HG02885 (cell line): ENCODE results near the gene FAHD2A.
A peak's percentile ranks its signal among the peaks of the same experiment; 100 is the strongest.
"Not testable (repeated sequence)": the region's sequence is repeated elsewhere in the genome, so short reads cannot be mapped to it uniquely, and the experiment has no call there.

Source experiments
- ATAC-seq: cut with Tn5 transposase; IDR thresholded peaks from one replicate; pipeline ENCODE4 v1.9.1; 2021; ENCODE audit warnings: mild to moderate bottlenecking; ENCODE audit not compliant: unreplicated experiment, poor library complexity

The FAHD2A gene

GRCh38 chr2:95402370-95403203, at the start of gene FAHD2A:
Gene FAHD2A (plus strand): TSS chr2:95402708. CDS start chr2:95405559, 2,851 bp downstream.
- peak; percentile 96 for ATAC-seq

GRCh38 chr2:95353055-95353575, 49.4 kb upstream of the FAHD2A start:
- ATAC-seq: no peak

GRCh38 chr2:95353613-95354468, 48.7 kb upstream of the FAHD2A start:
- ATAC-seq: no peak

- ATAC-seq: no peak
Measured at GRCh38 chr2:95354469-95354901, 48.0 kb upstream of the FAHD2A start.

GRCh38 chr2:95354925-95355324, 47.6 kb upstream of the FAHD2A start:
- no peak for ATAC-seq

- not testable (repeated sequence) for ATAC-seq
Measured at GRCh38 chr2:95355486-95355885, 47.0 kb upstream of the FAHD2A start.

- ATAC-seq: no peak
Measured at GRCh38 chr2:95356821-95357700, 45.4 kb upstream of the FAHD2A start.

- no peak for ATAC-seq
Measured at GRCh38 chr2:95357717-95358280, 44.7 kb upstream of the FAHD2A start.

- ATAC-seq: no peak
Measured at GRCh38 chr2:95359031-95359430, 43.5 kb upstream of the FAHD2A start.

GRCh38 chr2:95359501-95359930, 43.0 kb upstream of the FAHD2A start:
- no peak for ATAC-seq

GRCh38 chr2:95361216-95361980, 41.1 kb upstream of the FAHD2A start:
- no peak for ATAC-seq

- ATAC-seq: no peak
Measured at GRCh38 chr2:95362486-95362885, 40.0 kb upstream of the FAHD2A start.

GRCh38 chr2:95366514-95366913, 36.0 kb upstream of the FAHD2A start:
- ATAC-seq: no peak

GRCh38 chr2:95372216-95372829, 30.2 kb upstream of the FAHD2A start:
- no peak for ATAC-seq

- no peak for ATAC-seq
Measured at GRCh38 chr2:95372845-95373244, 29.7 kb upstream of the FAHD2A start.

GRCh38 chr2:95374029-95374428, 28.5 kb upstream of the FAHD2A start:
- no peak for ATAC-seq

- ATAC-seq: no peak
Measured at GRCh38 chr2:95374451-95374920, 28.0 kb upstream of the FAHD2A start.

GRCh38 chr2:95374921-95375471, 27.5 kb upstream of the FAHD2A start:
- no peak for ATAC-seq
